ENCODE measurements around the gene TLCD1.

The TLCD1 gene

GRCh38 chr17:28726226-28726626, at the start of gene TLCD1:
TSS of gene TLCD1 (minus strand) at chr17:28726233. CDS start at chr17:28726097, 136 bp downstream.
- H3K4me1 ChIP-seq (ENCODE audit: control insufficient read depth in 5 of 5, insufficient read depth in 5 of 5, low read length in 5 of 5): peaks cover 9 to 50% (median 47%) of the 10 kb centered on the region in 5 donors
- peak within 1 kb of the TSS in 4 of 5 donors; percentile 58 to 78 (median 71) for H3K9ac ChIP-seq (ENCODE audit: low read length in 5 of 5)
- H3K27ac ChIP-seq (ENCODE audit: low read depth, low read length): peak within 1 kb of the TSS; percentile 65
- H3K36me3 ChIP-seq (ENCODE audit: control insufficient read depth in 5 of 5, insufficient read depth in 5 of 5, low read length in 5 of 5): peaks cover 8 to 34% (median 30%) of the 10 kb centered on the region in 5 donors
- H3K9me3 ChIP-seq (ENCODE audit: control insufficient read depth in 5 of 5, low read length in 5 of 5): no peaks in the 10 kb centered on the region
- peak within 1 kb of the TSS; percentile 41 to 95 (median 72) for H3K4me3 ChIP-seq (ENCODE audit: low read depth in 1 of 5, low read length in 5 of 5)
- no peaks in the 10 kb centered on the region for H3K27me3 ChIP-seq (ENCODE audit: control insufficient read depth in 5 of 5, insufficient read depth in 4 of 5, low read length in 5 of 5)

DNA sequence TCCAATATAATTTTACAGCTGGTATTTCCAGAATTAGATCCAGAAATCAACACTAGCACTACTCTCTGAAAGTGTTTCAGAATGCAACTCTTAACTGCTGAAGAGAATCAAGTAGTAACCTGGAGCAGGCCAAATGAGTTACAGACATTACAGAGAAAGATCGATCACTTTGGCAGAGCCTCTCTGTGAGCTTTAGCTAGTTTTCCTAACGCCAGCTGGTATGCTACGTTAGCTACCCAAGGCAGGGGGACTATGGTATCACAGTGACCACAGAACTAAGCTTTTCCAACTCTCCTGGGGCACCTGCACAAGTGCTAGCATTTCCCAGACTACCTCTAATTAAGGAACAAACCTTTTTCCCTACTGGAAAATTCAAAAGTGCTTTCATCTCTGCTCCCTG, 48.2 kb upstream of the TLCD1 start:
- H3K9ac ChIP-seq (ENCODE audit: low read length in 5 of 5): peak overlapping the region in 1 of 5 donors; percentile 25
- no peaks in the 10 kb centered on the region for H3K27me3 ChIP-seq (ENCODE audit: control insufficient read depth in 5 of 5, insufficient read depth in 4 of 5, low read length in 5 of 5)
- H3K36me3 ChIP-seq (ENCODE audit: control insufficient read depth in 5 of 5, insufficient read depth in 5 of 5, low read length in 5 of 5): peaks cover 0 to 4% (median 2%) of the 10 kb centered on the region in 5 donors
- no peaks in the 10 kb centered on the region for H3K9me3 ChIP-seq (ENCODE audit: control insufficient read depth in 5 of 5, low read length in 5 of 5)
- peaks cover 0 to 8% (median 0%) of the 10 kb centered on the region in 5 donors for H3K4me1 ChIP-seq (ENCODE audit: control insufficient read depth in 5 of 5, insufficient read depth in 5 of 5, low read length in 5 of 5)
- no peak overlapping the region for H3K4me3 ChIP-seq (ENCODE audit: low read depth in 1 of 5, low read length in 5 of 5)
- no peak overlapping the region for H3K27ac ChIP-seq (ENCODE audit: low read depth, low read length)

DNA sequence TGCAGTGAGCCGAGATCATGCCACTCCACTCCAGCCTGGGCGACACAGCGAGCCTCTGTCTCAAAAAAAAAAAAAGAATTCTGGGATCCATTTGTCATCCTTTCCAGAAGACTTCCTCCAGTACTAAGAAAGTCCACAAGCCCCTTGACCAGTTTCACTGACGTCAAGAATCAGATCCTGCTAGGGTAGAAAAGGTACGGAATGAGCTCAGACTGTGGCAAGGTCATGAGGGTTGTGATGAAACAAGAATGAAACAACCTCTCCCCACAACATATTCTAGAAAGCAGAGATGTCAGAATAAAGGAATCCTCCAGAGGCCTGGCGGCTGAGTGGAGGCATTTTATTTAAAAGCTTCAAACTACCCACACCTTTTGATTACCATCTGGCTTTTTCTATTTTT, 47.7 kb upstream of the TLCD1 start:
- no peaks in the 10 kb centered on the region for H3K9me3 ChIP-seq (ENCODE audit: control insufficient read depth in 5 of 5, low read length in 5 of 5)
- no peak overlapping the region for H3K4me3 ChIP-seq (ENCODE audit: low read depth in 1 of 5, low read length in 5 of 5)
- no peak overlapping the region for H3K9ac ChIP-seq (ENCODE audit: low read length in 5 of 5)
- H3K27me3 ChIP-seq (ENCODE audit: control insufficient read depth in 5 of 5, insufficient read depth in 4 of 5, low read length in 5 of 5): no peaks in the 10 kb centered on the region
- no peak overlapping the region for H3K27ac ChIP-seq (ENCODE audit: low read depth, low read length)
- H3K36me3 ChIP-seq (ENCODE audit: control insufficient read depth in 5 of 5, insufficient read depth in 5 of 5, low read length in 5 of 5): peaks cover 0 to 4% (median under 1%) of the 10 kb centered on the region in 5 donors
- H3K4me1 ChIP-seq (ENCODE audit: control insufficient read depth in 5 of 5, insufficient read depth in 5 of 5, low read length in 5 of 5): peaks cover 0 to 8% (median 0%) of the 10 kb centered on the region in 5 donors

- H3K36me3 ChIP-seq (ENCODE audit: control insufficient read depth in 5 of 5, insufficient read depth in 5 of 5, low read length in 5 of 5): peaks cover 10 to 22% (median 19%) of the 10 kb centered on the region in 5 donors
- no peak overlapping the region for H3K9ac ChIP-seq (ENCODE audit: low read length in 5 of 5)
- no peaks in the 10 kb centered on the region for H3K27me3 ChIP-seq (ENCODE audit: control insufficient read depth in 5 of 5, insufficient read depth in 4 of 5, low read length in 5 of 5)
- no peak overlapping the region for H3K27ac ChIP-seq (ENCODE audit: low read depth, low read length)
- H3K9me3 ChIP-seq (ENCODE audit: control insufficient read depth in 5 of 5, low read length in 5 of 5): no peaks in the 10 kb centered on the region
- H3K4me1 ChIP-seq (ENCODE audit: control insufficient read depth in 5 of 5, insufficient read depth in 5 of 5, low read length in 5 of 5): peaks cover 0 to 18% (median 4%) of the 10 kb centered on the region in 5 donors
- H3K4me3 ChIP-seq (ENCODE audit: low read depth in 1 of 5, low read length in 5 of 5): no peak overlapping the region
Measured at GRCh38 chr17:28765038-28765437, 39.0 kb upstream of the TLCD1 start.

DNA sequence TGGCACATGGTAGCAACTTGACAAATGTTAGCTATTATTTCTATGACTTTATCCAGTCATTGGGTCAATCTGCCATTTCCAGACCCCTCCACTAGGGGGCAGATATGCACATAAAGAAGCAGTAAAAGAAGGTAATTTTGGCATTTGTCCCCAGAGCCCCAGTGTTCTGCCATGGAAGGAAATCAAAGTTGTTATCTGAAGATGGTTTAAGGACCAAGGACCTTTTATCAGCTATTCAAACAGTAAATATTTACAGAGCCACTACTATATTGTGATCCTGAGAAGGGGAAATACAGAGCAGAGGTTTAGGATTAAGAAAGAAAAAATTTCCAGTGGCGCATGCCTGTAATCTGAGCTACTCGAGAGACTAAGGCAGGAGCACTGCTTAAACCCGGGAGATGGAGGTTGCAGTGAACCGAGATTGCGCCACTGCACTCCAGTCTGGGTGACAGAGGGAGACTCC, 37.8 kb upstream of the TLCD1 start:
- no peak overlapping the region for H3K4me3 ChIP-seq (ENCODE audit: low read depth in 1 of 5, low read length in 5 of 5)
- no peak overlapping the region for H3K9ac ChIP-seq (ENCODE audit: low read length in 5 of 5)
- no peaks in the 10 kb centered on the region for H3K9me3 ChIP-seq (ENCODE audit: control insufficient read depth in 5 of 5, low read length in 5 of 5)
- H3K27me3 ChIP-seq (ENCODE audit: control insufficient read depth in 5 of 5, insufficient read depth in 4 of 5, low read length in 5 of 5): no peaks in the 10 kb centered on the region
- H3K27ac ChIP-seq (ENCODE audit: low read depth, low read length): no peak overlapping the region
- peaks cover 0 to 18% (median 4%) of the 10 kb centered on the region in 5 donors for H3K4me1 ChIP-seq (ENCODE audit: control insufficient read depth in 5 of 5, insufficient read depth in 5 of 5, low read length in 5 of 5)
- peaks cover 10 to 34% (median 31%) of the 10 kb centered on the region in 5 donors for H3K36me3 ChIP-seq (ENCODE audit: control insufficient read depth in 5 of 5, insufficient read depth in 5 of 5, low read length in 5 of 5)

GRCh38 chr17:28763137-28763799, 37.2 kb upstream of the TLCD1 start:
- Histone ChIP-seq H3K4me1 (ENCODE audit: control insufficient read depth in 5 of 5, insufficient read depth in 5 of 5, low read length in 5 of 5) (peaks cover 0 to 18% (median 4%) of the 10 kb centered on the region in 5 donors), H3K9ac (ENCODE audit: low read length in 5 of 5) (no peak overlapping the region), H3K27ac (ENCODE audit: low read depth, low read length) (no peak overlapping the region), H3K9me3 (ENCODE audit: control insufficient read depth in 5 of 5, low read length in 5 of 5) (no peaks in the 10 kb centered on the region), H3K27me3 (ENCODE audit: control insufficient read depth in 5 of 5, insufficient read depth in 4 of 5, low read length in 5 of 5) (no peaks in the 10 kb centered on the region), H3K36me3 (ENCODE audit: control insufficient read depth in 5 of 5, insufficient read depth in 5 of 5, low read length in 5 of 5) (peaks cover 10 to 40% (median 37%) of the 10 kb centered on the region in 5 donors), H3K4me3 (ENCODE audit: low read depth in 1 of 5, low read length in 5 of 5) (no peak overlapping the region)

DNA sequence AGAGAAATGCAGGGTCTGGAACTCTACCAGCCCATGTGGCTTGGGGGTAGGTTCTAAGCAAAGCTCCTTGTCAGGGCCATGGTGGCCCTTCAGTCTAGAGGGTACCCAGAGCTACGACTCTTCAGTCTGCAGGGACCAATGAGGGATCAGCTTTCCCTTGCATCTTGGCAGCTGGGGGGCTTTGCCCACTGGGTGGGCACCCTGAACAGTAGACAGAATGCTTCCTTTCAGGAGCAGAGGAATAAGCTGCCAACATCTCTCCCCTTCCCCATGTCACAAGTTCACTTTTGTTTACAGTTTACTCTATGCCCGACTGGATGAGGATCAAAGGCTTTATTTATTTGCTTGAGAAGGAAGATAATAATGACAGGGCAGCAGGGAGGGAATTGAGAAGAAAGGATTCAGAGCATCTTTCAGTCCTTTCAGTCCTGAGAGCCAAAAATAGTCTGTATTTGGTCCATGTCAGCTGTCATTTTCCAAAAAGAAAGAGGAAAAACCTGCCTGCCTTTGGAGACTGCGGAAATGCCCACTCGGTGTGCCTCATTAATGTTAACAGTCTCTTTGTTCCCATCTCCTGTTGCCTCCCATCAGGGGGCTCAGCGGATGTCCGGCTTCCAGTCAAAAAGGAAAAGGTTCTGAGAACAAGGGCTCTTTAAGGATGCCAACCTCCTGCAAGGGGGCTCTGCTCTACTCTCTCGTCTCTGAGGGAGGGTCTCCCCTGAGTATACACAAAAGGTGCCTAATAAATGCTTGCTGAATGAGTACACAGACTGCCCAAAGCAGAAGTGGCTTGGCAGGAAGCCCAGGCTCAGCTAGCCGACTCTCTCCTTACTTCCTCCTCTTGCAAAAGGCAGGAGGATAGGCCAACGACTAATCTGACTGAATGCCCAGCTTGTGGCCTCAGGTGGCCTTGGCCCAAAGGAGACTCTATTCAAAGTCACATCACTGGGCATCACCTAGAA, 34.8 kb upstream of the TLCD1 start:
- Histone ChIP-seq H3K4me1 (ENCODE audit: control insufficient read depth in 5 of 5, insufficient read depth in 5 of 5, low read length in 5 of 5) (peaks cover 0 to 20% (median 4%) of the 10 kb centered on the region in 5 donors), H3K27me3 (ENCODE audit: control insufficient read depth in 5 of 5, insufficient read depth in 4 of 5, low read length in 5 of 5) (no peaks in the 10 kb centered on the region), H3K9me3 (ENCODE audit: control insufficient read depth in 5 of 5, low read length in 5 of 5) (no peaks in the 10 kb centered on the region), H3K27ac (ENCODE audit: low read depth, low read length) (no peak overlapping the region), H3K36me3 (ENCODE audit: control insufficient read depth in 5 of 5, insufficient read depth in 5 of 5, low read length in 5 of 5) (peaks cover 9 to 44% (median 38%) of the 10 kb centered on the region in 5 donors), H3K9ac (ENCODE audit: low read length in 5 of 5) (no peak overlapping the region), H3K4me3 (ENCODE audit: low read depth in 1 of 5, low read length in 5 of 5) (no peak overlapping the region)

- Histone ChIP-seq H3K27me3 (ENCODE audit: control insufficient read depth in 5 of 5, insufficient read depth in 4 of 5, low read length in 5 of 5) (no peaks in the 10 kb centered on the region), H3K4me1 (ENCODE audit: control insufficient read depth in 5 of 5, insufficient read depth in 5 of 5, low read length in 5 of 5) (peaks cover 0 to 20% (median 4%) of the 10 kb centered on the region in 5 donors), H3K9ac (ENCODE audit: low read length in 5 of 5) (no peak overlapping the region), H3K27ac (ENCODE audit: low read depth, low read length) (no peak overlapping the region), H3K9me3 (ENCODE audit: control insufficient read depth in 5 of 5, low read length in 5 of 5) (no peaks in the 10 kb centered on the region), H3K4me3 (ENCODE audit: low read depth in 1 of 5, low read length in 5 of 5) (no peak overlapping the region), H3K36me3 (ENCODE audit: control insufficient read depth in 5 of 5, insufficient read depth in 5 of 5, low read length in 5 of 5) (peaks cover 0 to 34% (median 28%) of the 10 kb centered on the region in 5 donors)
Measured at GRCh38 chr17:28759256-28759865, 33.3 kb upstream of the TLCD1 start.

- H3K27me3 ChIP-seq (ENCODE audit: control insufficient read depth in 5 of 5, insufficient read depth in 4 of 5, low read length in 5 of 5): no peaks in the 10 kb centered on the region
- H3K36me3 ChIP-seq (ENCODE audit: control insufficient read depth in 5 of 5, insufficient read depth in 5 of 5, low read length in 5 of 5): peaks cover 0 to 34% (median 28%) of the 10 kb centered on the region in 5 donors
- peaks cover 0 to 20% (median under 1%) of the 10 kb centered on the region in 5 donors for H3K4me1 ChIP-seq (ENCODE audit: control insufficient read depth in 5 of 5, insufficient read depth in 5 of 5, low read length in 5 of 5)
- H3K27ac ChIP-seq (ENCODE audit: low read depth, low read length): no peak overlapping the region
- no peaks in the 10 kb centered on the region for H3K9me3 ChIP-seq (ENCODE audit: control insufficient read depth in 5 of 5, low read length in 5 of 5)
- H3K9ac ChIP-seq (ENCODE audit: low read length in 5 of 5): no peak overlapping the region
- H3K4me3 ChIP-seq (ENCODE audit: low read depth in 1 of 5, low read length in 5 of 5): no peak overlapping the region
Measured at GRCh38 chr17:28758411-28759121, 32.5 kb upstream of the TLCD1 start.

All from subcutaneous abdominal adipose tissue (tissue), 5 donors.